CD4-positive, alpha-beta T cell treated with Interleukin-12 subunit alpha and Interleukin-12 subunit beta, for 1 hour (primary cell): ENCODE measurements around the gene MCU.
"Not testable (repeated sequence)": the region's sequence is repeated elsewhere in the genome, so short reads cannot be mapped to it uniquely, and the experiment has no call there.

Source experiments
- DNase-seq: peaks from one replicate; pipeline ENCODE4 v3.0.0-alpha.2; 2020

The MCU gene

DNA sequence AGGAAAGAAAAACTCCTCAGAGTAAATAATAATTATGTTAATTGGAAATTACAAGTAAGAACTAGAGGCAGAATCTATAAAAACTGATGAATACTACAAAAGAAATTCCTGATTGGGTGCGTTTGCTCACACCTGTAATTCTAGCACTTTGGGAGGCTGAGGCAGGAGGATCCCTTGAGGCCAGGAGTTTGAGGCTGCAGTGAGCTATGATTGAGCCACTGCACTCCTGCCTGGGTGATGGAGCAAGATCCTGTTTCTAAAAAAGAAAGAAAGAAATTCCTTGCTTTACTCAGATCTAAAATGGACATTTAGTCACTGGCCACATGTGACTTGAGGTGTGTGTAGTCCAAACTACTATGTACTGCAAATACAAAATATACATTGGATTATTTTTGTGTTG lies 42.0 kb downstream of the MCU start:
- DNase-seq, result no peak

DNA sequence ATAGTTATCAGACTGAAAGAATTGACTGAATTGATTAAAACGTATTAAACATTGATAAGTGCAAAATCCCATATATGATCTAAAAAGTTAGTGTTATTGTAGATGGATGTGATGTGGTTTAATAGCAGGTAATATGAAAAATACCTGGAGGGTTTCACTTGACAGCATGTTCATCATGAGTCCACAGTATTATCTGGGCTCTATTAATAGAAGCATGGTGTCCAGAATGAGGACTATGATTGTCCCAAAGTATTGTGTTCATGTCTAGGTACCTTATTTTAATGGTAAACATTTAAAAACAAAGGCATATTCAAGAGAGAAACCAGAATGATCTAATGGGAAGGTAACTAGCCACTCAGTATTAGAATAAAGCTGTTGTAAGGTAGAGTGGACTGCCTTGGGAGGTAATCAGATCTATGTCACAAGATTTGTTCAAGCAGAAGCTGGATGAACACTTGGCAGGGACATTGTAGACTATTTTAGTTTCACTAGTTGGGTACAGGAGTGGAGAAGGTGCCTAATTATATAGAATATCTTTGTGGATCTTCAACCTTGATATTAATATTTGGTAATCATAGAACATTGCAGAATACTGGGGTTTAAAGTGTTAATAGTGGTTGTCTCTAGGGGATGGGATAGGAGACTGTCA lies 43.5 kb downstream of the MCU start:
- DNase-seq, result no peak

GRCh38 chr10:72736176-72736827 lies 44.4 kb downstream of the MCU start:
- no peak for DNase-seq

DNA sequence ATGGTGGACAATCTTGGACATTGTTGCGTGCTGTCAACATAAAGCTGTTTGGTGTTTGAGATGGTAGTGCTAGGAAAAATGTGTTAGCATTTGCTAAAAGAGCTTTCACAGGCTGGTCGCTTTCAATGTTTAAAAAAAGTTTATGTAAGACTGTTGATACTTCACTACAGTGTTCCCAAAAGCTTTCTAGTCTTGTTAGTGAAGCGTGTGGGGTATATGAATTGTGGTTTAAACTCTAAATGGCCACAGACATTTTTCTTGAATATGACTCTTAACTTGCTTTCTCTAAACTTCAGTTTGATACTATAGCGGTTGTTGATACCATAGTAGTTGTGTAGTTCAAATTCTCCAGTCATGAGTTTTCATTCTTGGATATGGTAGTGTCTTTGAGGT lies 44.9 kb downstream of the MCU start:
- no peak for DNase-seq

DNA sequence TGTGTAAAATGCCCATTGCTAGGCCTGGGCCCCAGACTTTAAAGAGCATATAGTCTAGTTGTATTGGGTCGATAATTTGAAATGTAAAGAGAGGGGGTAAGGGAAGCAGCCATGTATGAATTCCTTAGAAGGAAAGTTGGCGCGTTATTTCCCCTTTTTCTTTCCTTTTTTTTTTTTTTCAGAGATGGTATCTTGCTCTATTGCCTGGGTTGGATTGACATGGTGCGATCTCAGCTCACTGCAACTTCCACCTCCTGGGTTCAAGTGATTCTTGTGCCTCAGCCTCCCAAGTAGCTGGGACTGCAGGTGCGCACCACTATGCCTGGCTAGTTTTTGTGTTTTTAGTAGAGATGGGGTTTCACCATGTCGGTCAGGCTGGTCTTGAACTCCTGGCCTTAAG lies 45.4 kb downstream of the MCU start:
- DNase-seq, result not testable (repeated sequence)

DNA sequence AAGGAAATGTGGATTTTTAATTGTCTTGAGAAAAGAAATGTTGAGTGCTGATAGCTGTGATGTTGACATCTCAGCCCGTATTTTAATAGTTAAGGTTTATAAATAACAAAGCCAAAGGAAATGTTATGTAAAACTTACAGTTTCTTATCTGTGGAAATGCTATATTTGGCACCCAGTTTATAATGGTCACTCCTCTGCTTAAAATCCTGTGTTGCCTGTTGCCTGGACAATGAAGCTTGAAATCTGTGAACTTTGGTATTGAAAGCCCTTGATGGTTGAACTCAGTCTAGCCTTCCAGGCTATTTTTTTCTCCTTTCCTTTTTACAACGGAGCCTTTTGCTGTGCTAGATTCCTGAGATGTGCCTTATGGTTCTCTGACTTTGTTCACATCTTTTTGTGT lies 46.5 kb downstream of the MCU start:
- no peak for DNase-seq

DNA sequence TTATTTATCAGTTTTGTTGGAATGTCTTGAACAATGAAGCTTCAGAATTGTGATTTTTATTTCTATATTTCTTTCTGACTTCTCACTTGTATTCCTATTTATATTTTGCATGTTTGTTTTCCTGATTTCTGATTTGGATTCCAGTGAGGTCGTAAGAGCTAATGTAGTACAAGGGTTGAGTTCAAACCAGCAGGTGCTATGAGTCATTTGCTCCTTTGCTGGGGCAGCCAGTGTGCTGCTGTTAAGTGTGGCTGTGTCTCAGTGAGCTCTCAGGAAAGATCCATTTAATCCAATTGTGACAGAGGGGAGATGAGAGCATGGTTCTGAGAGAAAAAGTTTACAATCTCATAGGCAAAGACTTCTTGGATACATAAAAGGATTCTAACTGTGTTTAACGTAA lies 48.6 kb downstream of the MCU start:
- no peak for DNase-seq

GRCh38 chr10:72742092-72742491 lies 50.1 kb downstream of the MCU start:
- DNase-seq, result no peak

GRCh38 chr10:72742797-72743196 lies 50.9 kb downstream of the MCU start:
- no peak for DNase-seq

- DNase-seq, result no peak
Observed at GRCh38 chr10:72744566-72744965, 52.6 kb downstream of the MCU start.

DNA sequence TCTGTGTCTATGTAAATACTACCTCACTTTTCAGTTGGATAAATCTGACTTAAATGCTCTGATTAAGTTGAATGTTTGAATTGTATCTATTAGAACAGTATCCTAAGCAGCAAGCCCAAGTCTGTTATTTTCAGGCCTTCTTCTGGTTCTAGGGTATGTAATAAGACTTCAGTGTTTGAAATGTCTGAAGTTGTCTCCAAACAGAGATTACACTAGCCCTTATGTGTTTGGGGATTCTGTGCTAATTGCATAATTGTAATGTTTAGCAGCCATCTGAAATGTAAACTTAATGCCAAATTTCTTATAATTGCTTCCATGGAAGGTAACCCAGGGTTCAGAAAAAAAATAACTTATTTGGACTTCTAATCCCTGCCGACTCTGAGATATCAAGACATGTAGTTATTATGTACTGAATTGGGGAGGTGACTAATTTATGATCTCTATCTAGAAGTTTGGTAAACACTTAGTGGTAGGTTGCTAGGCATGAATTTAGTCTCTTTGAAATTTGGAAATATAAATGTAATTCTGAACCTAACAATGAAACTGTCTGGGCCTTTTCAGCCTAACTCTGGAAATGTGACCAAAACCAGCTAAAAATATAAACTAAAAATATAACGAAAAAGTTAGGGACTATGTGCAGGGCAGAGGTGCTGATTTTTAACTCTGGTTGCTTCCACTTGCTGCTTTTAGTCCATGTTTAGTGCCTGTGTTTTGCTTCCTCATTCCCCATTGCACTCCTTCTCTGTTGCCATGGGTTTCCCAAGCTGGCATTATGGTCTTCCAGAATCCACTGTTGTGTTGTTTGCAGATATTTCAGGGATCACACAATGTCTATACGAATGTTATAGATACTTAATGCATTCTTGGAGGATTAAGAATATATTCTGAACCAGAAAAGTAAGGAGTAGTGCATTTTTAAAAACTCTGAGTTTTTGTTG lies 54.8 kb downstream of the MCU start:
- DNase-seq, result no peak

GRCh38 chr10:72747521-72747920 lies 55.6 kb downstream of the MCU start:
- DNase-seq, result no peak

DNA sequence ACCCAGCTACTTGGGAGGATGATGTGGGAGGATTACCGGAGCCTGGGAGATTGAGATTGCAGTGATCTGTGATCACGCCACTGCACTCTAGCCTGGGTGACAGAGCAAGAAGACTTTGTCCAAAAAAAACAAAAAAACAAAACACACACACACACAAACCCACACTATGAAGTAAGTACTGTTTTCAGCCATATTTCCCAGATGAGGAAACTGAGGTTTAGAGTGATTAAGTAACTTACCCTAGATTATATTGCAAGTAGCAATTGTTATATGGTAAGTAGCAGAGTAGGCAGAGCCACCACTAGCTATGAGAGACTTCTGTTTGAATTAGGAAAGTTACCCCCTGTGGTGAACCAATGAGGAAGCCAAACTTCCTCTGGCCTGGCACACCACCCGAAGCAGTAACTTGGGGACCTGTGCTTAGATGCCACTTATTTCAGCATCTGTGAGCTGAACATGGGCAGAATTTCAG lies 61.9 kb downstream of the MCU start:
- peak; percentile 3 for DNase-seq

DNA sequence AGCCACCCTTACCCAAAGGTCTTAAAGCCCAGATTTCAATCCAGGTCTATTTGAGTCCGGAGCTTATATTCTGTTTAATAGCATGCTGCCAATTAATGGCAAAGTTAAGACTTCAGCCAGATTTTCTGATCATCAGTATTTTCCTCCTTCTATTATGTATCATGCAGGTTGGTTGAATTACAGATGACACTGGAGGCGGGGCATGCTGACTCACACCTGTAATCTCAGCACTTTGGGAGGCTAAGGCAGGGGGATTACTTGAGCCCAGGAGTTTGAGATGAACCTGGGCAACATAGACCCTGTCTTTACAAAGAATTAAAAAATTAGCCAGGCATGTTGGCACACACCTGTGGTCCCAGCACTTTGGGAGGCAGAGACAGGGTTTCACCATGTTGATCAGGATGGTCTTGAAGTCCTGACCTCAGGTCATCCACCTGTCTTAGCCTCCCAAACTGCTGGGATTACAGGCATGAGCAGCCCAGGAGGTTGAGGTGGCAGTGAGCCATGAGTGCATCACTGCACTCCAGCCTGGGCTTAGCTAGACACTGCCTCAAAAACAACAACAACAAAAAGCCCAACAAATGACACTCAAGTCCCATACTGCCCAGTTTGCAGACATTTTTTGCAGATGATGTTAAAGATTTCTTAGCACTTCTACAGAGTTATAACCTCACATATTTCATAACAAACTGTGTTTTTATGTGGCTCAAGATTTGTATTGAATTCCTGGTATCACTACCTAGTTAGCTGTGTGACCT lies 62.5 kb downstream of the MCU start:
- DNase-seq, result no peak

- DNase-seq, result no peak
Observed at GRCh38 chr10:72756674-72757385, 64.9 kb downstream of the MCU start.

DNA sequence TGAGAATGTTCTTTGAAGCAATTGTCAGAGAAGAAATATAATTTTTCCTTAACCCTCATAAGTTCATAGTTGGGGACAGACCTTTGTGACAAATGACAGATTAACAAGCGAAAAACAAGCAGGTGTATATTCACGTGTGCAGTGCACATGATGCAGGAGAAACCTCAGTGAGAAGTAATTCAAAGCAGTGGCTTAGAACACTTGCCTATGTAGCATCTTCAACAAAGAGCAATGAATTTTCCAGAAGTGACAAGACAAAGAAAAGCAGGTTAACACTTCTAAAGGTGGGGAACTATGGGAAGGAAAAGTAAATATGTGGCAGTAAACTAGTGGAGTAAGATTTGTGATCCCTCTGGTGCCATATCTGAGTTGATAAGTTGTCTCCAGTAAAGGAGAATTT lies 65.8 kb downstream of the MCU start:
- no peak for DNase-seq

- not testable (repeated sequence) for DNase-seq
Observed at GRCh38 chr10:72758930-72759329, 67.0 kb downstream of the MCU start.

DNA sequence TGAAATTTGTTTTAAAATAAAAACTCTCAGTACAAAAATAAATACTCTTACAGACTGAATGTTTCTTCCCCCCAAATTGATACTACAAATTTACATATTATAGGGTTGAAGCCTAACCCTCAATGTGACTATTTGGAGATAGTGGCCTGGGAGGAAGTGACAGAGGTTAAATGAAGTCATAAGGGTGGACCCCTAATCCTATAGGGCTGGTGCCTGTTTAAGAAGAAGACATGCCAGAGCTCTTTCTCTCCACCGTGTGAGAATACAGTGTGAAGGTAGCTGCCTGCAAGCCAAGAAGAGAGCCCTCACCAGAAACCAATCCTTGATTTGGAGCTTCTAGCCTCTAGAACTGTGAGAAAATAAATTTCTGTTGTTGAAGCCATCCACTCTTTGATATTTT lies 67.6 kb downstream of the MCU start:
- no peak for DNase-seq

DNA sequence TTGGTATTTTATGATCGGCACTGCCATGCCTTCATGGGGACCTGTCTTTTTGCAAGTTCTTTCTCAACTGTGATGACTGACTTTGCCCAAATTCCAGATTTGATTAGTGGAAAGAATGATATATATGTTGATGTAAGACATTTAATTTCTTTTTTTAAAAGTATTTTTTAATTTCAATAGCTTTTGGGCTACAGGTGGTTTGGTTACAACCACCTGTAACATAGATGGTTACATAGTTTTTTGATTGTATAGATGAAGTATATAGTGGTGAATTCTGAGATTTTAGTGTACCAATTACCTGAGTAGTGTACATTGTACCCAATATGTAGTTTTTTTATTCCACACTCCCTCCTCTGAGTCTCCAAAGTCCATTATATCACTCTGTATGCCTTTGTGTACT lies 69.6 kb downstream of the MCU start:
- DNase-seq, result no peak

DNA sequence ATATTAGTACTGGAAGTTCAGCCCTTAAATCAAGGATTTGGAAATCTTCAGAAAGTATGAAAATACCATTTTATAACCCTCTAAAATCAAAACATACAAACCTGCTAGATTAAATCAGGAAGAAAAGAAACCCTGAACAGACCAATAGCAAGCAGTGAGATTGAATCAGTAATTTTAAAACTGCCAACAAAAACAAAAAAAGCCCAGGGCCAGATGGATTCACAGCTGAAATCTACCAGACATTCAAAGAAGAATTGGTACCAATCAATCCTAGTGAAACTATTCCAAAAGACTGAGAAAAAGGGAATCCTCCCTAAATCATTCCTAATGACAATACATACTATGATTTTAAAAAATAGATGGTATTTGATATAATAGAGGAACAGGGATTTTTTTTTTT lies 70.1 kb downstream of the MCU start:
- DNase-seq, result no peak

DNA sequence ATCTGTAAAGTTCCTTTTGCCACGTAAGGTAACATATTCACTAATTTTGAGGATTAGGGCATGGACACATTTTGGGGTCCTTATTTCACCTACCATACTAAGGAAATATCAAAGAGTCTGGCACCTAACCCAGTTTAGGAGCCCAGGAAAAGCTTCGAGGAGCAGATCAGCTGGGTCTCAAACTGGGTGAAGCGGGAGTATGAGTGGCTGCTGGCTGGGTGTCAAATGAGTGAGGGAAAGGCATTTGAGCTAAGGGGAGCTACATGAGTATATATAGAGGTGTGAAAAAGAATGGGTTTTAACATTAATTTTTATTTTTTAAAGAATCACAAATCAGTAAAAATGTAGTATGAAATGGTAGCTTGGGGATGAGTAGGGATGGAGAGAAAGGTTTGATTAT lies 71.3 kb downstream of the MCU start:
- DNase-seq, result no peak

DNA sequence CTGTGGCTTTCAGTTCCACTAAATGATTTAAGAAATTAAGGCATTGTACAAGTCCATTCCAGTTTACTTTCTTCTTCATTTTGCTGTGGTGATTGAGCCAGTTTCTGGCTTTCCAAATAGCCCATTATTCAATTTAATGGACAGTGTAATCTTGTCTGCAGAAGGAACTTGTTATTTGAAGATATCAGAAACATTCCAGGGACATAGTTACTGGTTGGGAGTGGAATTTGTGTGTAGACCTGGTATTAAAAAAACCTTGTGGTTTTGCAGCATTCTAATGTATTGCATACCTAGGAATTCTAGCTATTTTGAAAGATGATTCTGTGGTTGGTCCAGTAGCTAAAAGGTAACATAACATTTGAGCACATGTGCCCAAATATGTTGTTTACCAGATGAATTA lies 72.2 kb downstream of the MCU start:
- DNase-seq, result no peak
